ENCODE results near the gene RHBDL3.
A peak's percentile ranks its signal among the peaks of the same experiment; 100 is the strongest.
"Not testable (repeated sequence)": the region's sequence is repeated elsewhere in the genome, so short reads cannot be mapped to it uniquely, and the experiment has no call there.

Gene RHBDL3

GRCh38 chr17:32323811-32324491 lies 58.3 kb downstream of the RHBDL3 start:
- DNase-seq (ENCODE audit: low read depth) = no peak

GRCh38 chr17:32327911-32328310 lies 62.3 kb downstream of the RHBDL3 start:
- no peak for DNase-seq (ENCODE audit: low read depth)

GRCh38 chr17:32330147-32330546 lies 64.5 kb downstream of the RHBDL3 start:
- DNase-seq (ENCODE audit: low read depth) = no peak

- no peak for DNase-seq (ENCODE audit: low read depth)
These were observed 65.8 kb downstream of the RHBDL3 start for GRCh38 chr17:32331243-32332040.

- DNase-seq (ENCODE audit: low read depth) = no peak
These were observed 67.6 kb downstream of the RHBDL3 start for GRCh38 chr17:32333187-32333586.

- DNase-seq (ENCODE audit: low read depth) = no peak
These were observed 69.4 kb downstream of the RHBDL3 start for GRCh38 chr17:32335046-32335445.

GRCh38 chr17:32335687-32336086 lies 70.1 kb downstream of the RHBDL3 start:
- no peak for DNase-seq (ENCODE audit: low read depth)

- DNase-seq (ENCODE audit: low read depth) = no peak
These were observed 75.7 kb downstream of the RHBDL3 start for GRCh38 chr17:32341141-32341856.

GRCh38 chr17:32341857-32342602 lies 76.4 kb downstream of the RHBDL3 start, which contains the start of gene C17orf75:
C17orf75 (minus strand) TSS chr17:32342173; CDS start chr17:32342139, 34 bp downstream.
- peak; percentile 59 for DNase-seq (ENCODE audit: low read depth)

- no peak for DNase-seq (ENCODE audit: low read depth)
These were observed 77.1 kb downstream of the RHBDL3 start for GRCh38 chr17:32342603-32343325.

- no peak for DNase-seq (ENCODE audit: low read depth)
These were observed 80.4 kb downstream of the RHBDL3 start for GRCh38 chr17:32345951-32346600.

- no peak for DNase-seq (ENCODE audit: low read depth)
These were observed 82.8 kb downstream of the RHBDL3 start for GRCh38 chr17:32348483-32348800.

GRCh38 chr17:32349503-32349853 lies 83.8 kb downstream of the RHBDL3 start:
- DNase-seq (ENCODE audit: low read depth) = no peak

- peak; percentile 73 for DNase-seq (ENCODE audit: low read depth)
These were observed 84.4 kb downstream of the RHBDL3 start, which contains the start of gene ZNF207 for GRCh38 chr17:32349854-32350665. ZNF207 (plus strand) TSS chr17:32350157; CDS start chr17:32350286, 129 bp downstream.

GRCh38 chr17:32350666-32351418 lies 85.2 kb downstream of the RHBDL3 start:
- DNase-seq (ENCODE audit: low read depth) = no peak

GRCh38 chr17:32352734-32353133 lies 87.1 kb downstream of the RHBDL3 start:
- DNase-seq (ENCODE audit: low read depth) = not testable (repeated sequence)

GRCh38 chr17:32355649-32356377 lies 90.2 kb downstream of the RHBDL3 start:
- DNase-seq (ENCODE audit: low read depth) = no peak

- no peak for DNase-seq (ENCODE audit: low read depth)
These were observed 90.7 kb downstream of the RHBDL3 start for GRCh38 chr17:32356378-32356743.

GRCh38 chr17:32356750-32357149 lies 91.1 kb downstream of the RHBDL3 start:
- DNase-seq (ENCODE audit: low read depth) = no peak

Measured in stimulated activated CD8-positive, alpha-beta memory T cell treated with anti-CD3 and anti-CD28 coated beads, Interleukin-15, amount 100 ng/mL, for 24 hours (primary cell).